Thyroid gland (tissue), 4 donors: ENCODE measurements around the gene TVP23B. TPM values are rescaled to one million over a fixed set of nuclear protein-coding genes. Genes with fewer than 3 reads are reported as not detected.
A peak's percentile ranks its signal among the peaks of the same experiment; 100 is the strongest.
"Not testable (repeated sequence)": the region's sequence is repeated elsewhere in the genome, so short reads cannot be mapped to it uniquely, and the experiment has no call there.

Source experiments
- DNase-seq, 2 donors: peaks; one replicate each; pipeline ENCODE4 v3.0.0-alpha.2; 2019
- H3K27ac ChIP-seq, 3 donors: fragments of 200-600 bp; sonication (generic); 1 replicate in 2 of 3; 2 replicates in 1 of 3; pipeline ENCODE4 v1.5.1; 2016 to 2019; ENCODE audit warnings: mild to moderate bottlenecking in 1 of 3, moderate library complexity in 1 of 3
- H3K27me3 ChIP-seq: fragments of 200-600 bp; sonication (generic); one replicate; pipeline ENCODE4 v1.5.1; 2019
- H3K36me3 ChIP-seq, 2 donors: fragments of 200-600 bp; sonication (generic); one replicate each; pipeline ENCODE4 v1.5.1; 2016 to 2019
- H3K4me1 ChIP-seq, 2 donors: fragments of 200-600 bp; sonication (generic); one replicate each; pipeline ENCODE4 v1.5.1; 2017 to 2019
- H3K4me3 ChIP-seq, 3 donors: fragments of 200-600 bp; sonication (generic); replicated peaks in 1 of 3; 1 replicate in 2 of 3; 2 replicates in 1 of 3; pipeline ENCODE4 v1.5.1; 2016; ENCODE audit warnings: mild to moderate bottlenecking in 1 of 3
- H3K9me3 ChIP-seq: fragments of 200-600 bp; sonication (generic); one replicate; pipeline ENCODE4 v1.5.1; 2017
- POLR2A ChIP-seq, 2 donors: fragments of 450-650 bp; IDR thresholded peaks; one replicate each; pipeline ENCODE4 v1.6.1; 2017; ENCODE audit warnings: antibody characterized with exemption in 2 of 2, mild to moderate bottlenecking in 2 of 2, moderate library complexity in 1 of 2
- WGBS, 2 donors: methylation state at CpG; one replicate each; pipeline ENCODE4 v1.1.5; 2017; 5-methylcytosine and 5-hydroxymethylcytosine counted together
- intact Hi-C: fragments of 100-400 bp; cut with DNase I; formaldehyde crosslinking; loops from one replicate; pipeline ENCODE4 v1.15.1; 2023
- total RNA-seq, 4 donors: library from RNA; depleted of rRNA; stranded (reverse); fragments of >200 nt; gene quantifications; one replicate each; pipeline ENCODE4 v1.2.3, GENCODE V29; 2016

TVP23B gene
- total RNA-seq: 10 to 100 TPM; 58.9 to 85.1 (median 68.3) TPM

- peak; percentile 44 to 91 for TF ChIP-seq POLR2A (IDR thresholded peaks at IDR 0.05)
- Histone ChIP-seq H3K4me3 (peak within 1 kb of the TSS; percentile 48 to 65 (median 49)), H3K27ac (peak within 1 kb of the TSS; percentile 53 to 78 (median 74)), H3K4me1 (peaks cover 9 to 16% of the 10 kb centered on the region in 2 donors)
- H3K36me3 ChIP-seq, intact Hi-C loops, H3K27me3 ChIP-seq, H3K9me3 ChIP-seq: not testable (repeated sequence)
- WGBS, 2 donors: 0% methylated on average over 5 to 18 of the region's 56 CpGs
- DNase-seq: peak; percentile 99
These were observed at the start of gene TVP23B for GRCh38 chr17:18780991-18781718. Gene TVP23B, plus strand, starts transcription at chr17:18781183. Its CDS starts 111 bp downstream, at chr17:18781294.

DNA sequence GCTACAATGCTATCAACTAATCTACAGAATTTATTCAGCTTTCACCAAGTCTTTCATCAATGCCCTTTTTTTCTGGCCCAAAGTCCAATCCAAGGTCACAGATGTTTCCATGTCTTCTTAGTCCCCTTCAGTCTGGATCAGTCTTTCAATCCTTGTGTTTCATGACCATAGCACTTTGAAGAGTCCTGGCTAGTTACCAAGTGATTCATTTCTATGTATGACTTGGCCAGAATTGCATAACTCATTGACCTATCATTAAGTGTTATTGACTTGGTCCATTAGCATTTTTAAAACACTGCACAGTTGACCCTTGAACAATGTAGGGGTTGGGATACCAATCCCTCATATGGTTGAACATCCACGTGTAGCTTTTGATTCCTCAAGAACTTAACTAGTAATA, 48.5 kb upstream of the TVP23B start:
- H3K36me3 ChIP-seq, H3K4me3 ChIP-seq, intact Hi-C loops, DNase-seq, H3K27me3 ChIP-seq, H3K27ac ChIP-seq, H3K4me1 ChIP-seq, H3K9me3 ChIP-seq: not testable (repeated sequence)
- 57 to 75% methylated on average over 1 of the region's 1 CpG for WGBS, 2 donors

GRCh38 chr17:18733350-18733749, 47.6 kb upstream of the TVP23B start:
- DNase-seq, H3K4me3 ChIP-seq, H3K27ac ChIP-seq, H3K9me3 ChIP-seq, intact Hi-C loops, H3K4me1 ChIP-seq, H3K36me3 ChIP-seq, H3K27me3 ChIP-seq: not testable (repeated sequence)
- WGBS, 2 donors: 81 to 83% methylated on average over 4 of the region's 4 CpGs

GRCh38 chr17:18739616-18740391, 41.2 kb upstream of the TVP23B start:
- H3K4me3 ChIP-seq, intact Hi-C loops, H3K27me3 ChIP-seq, H3K36me3 ChIP-seq, DNase-seq, H3K4me1 ChIP-seq, H3K27ac ChIP-seq, H3K9me3 ChIP-seq: not testable (repeated sequence)
- WGBS, 2 donors: 77 to 84% methylated on average over 7 of the region's 7 CpGs

DNA sequence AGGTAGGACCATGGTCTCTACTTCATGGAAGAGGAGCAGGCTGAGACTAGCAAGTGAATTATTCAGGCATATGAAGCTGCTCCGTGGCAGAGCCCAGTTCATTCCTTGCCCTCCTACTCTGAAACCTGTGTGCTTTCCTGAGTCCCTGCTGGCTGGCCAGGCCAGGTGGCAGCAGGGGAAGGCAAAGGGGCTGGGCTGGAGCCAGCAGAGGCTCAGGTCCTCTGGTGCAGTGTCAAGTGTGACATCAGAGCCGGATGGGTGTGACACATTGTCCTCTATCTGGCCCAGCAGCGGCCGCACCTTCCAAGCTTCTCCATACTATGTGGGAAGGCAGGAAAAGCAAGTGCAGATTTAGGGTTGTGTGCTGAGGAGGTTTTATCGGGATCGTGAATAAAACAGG, 39.8 kb upstream of the TVP23B start:
- DNase-seq, H3K27me3 ChIP-seq, H3K36me3 ChIP-seq, H3K9me3 ChIP-seq, H3K4me3 ChIP-seq, intact Hi-C loops, H3K4me1 ChIP-seq, H3K27ac ChIP-seq: not testable (repeated sequence)
- 83 to 92% methylated on average over 2 to 4 of the region's 6 CpGs for WGBS, 2 donors

- DNase-seq, H3K4me3 ChIP-seq, H3K4me1 ChIP-seq, H3K9me3 ChIP-seq, H3K36me3 ChIP-seq, H3K27me3 ChIP-seq, intact Hi-C loops, H3K27ac ChIP-seq: not testable (repeated sequence)
- 0 to 54% methylated on average over 2 to 5 of the region's 10 CpGs for WGBS, 2 donors
These were observed 37.1 kb upstream of the TVP23B start, which contains the start of gene FBXW10 for GRCh38 chr17:18743699-18744421. Gene FBXW10, plus strand, starts transcription at chr17:18744054. Its CDS starts 191 bp downstream, at chr17:18744245.

DNA sequence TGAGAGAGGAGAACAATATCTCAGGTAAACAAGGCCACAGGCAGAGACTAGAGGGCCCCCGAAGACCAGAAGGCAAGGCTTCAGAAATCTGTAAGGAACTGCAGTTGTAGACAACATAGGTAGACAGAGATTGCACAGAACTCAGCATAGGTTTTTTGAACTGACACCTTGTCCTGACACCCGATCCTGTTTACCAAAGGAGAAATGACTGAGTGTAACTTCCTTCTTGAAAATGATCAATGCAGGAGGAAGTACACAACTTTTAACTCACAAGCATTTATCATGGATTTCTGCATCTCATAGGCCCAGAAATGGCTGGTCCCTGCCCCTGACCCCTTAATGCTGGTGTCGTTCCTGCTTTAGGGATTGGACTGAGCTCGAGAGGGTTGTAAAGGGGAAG, 36.3 kb upstream of the TVP23B start:
- DNase-seq, H3K9me3 ChIP-seq, H3K36me3 ChIP-seq, intact Hi-C loops, H3K4me3 ChIP-seq, H3K27me3 ChIP-seq, H3K4me1 ChIP-seq, H3K27ac ChIP-seq: not testable (repeated sequence)
- 61 to 74% methylated on average over 4 of the region's 4 CpGs for WGBS, 2 donors

DNA sequence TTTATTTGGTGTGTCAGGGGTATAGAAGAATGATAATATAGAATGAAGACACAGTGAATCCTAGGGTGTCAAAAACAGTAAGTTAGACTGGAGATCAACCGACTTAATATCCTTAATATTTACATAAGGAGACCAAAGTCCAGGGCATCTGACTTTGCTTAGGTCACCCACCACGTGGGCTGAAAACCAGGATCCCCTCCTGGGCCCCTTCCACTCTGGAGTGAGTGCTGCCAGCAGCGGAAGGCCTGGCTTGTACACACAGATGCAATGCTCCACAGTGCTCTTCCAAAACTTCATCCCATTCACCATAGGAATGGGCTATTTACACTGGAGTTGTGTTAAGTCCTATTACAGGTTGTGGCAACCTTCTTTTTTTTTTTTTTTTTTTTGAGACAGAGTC, 34.4 kb upstream of the TVP23B start:
- H3K36me3 ChIP-seq, H3K4me3 ChIP-seq, DNase-seq, H3K27me3 ChIP-seq, H3K9me3 ChIP-seq, intact Hi-C loops, H3K27ac ChIP-seq, H3K4me1 ChIP-seq: not testable (repeated sequence)
- WGBS, 2 donors: 72 to 83% methylated on average over 3 of the region's 3 CpGs

GRCh38 chr17:18747501-18747900, 33.5 kb upstream of the TVP23B start:
- H3K27me3 ChIP-seq, H3K4me3 ChIP-seq, H3K27ac ChIP-seq, H3K4me1 ChIP-seq, H3K9me3 ChIP-seq, intact Hi-C loops, H3K36me3 ChIP-seq, DNase-seq: not testable (repeated sequence)
- 35% methylated on average over 6 of the region's 6 CpGs for WGBS, 2 donors

GRCh38 chr17:18750242-18750641, 30.7 kb upstream of the TVP23B start:
- H3K27ac ChIP-seq, H3K4me1 ChIP-seq, H3K36me3 ChIP-seq, H3K4me3 ChIP-seq, H3K9me3 ChIP-seq, H3K27me3 ChIP-seq, intact Hi-C loops, DNase-seq: not testable (repeated sequence)
- 100% methylated on average over 1 of the region's 1 CpG; no CpG with 5 or more reads in 1 of the 2 donors for WGBS, 2 donors

DNA sequence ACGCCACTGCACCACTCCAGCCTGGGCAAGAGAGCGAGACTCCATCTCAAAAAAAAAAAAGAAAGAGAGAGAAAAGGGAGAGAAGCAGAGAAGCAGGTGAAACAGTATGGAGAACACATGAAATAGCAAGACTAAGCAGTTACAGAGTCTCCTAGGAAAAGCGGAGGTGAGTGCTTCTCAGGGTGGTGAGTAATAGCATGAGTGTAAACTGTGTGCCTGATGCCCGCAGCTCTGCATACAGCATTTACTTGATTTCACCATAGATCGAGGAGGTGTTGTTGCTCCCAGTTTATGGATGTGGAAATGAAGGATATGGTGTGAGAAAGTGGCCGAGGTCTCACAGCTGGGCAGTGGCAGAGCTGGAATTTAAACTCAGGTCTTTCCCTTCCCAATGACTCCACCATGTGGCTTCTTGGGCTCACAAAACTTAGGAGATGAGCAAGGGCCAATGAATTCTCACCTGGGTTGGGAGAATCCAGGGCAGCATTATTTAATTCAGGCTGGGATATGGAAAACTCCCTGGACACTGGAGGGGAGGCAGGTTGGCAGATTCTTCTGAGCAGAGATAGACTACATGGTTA, 27.1 kb upstream of the TVP23B start:
- H3K27me3 ChIP-seq, intact Hi-C loops, DNase-seq, H3K27ac ChIP-seq, H3K36me3 ChIP-seq, H3K9me3 ChIP-seq, H3K4me3 ChIP-seq, H3K4me1 ChIP-seq: not testable (repeated sequence)
- WGBS, 2 donors: 84 to 91% methylated on average over 5 of the region's 6 CpGs

- DNase-seq, H3K9me3 ChIP-seq, H3K4me1 ChIP-seq, H3K36me3 ChIP-seq, intact Hi-C loops, H3K27me3 ChIP-seq, H3K27ac ChIP-seq, H3K4me3 ChIP-seq: not testable (repeated sequence)
- WGBS, 2 donors: 100% methylated on average over 1 of the region's 4 CpGs; no CpG with 5 or more reads in 1 of the 2 donors
These were observed 25.0 kb upstream of the TVP23B start for GRCh38 chr17:18755969-18756368.
